ENCODE measurements around the gene SNAPIN. TPM values are rescaled to one million over a fixed set of nuclear protein-coding genes. Genes with fewer than 3 reads are reported as not detected.

SNAPIN gene
- total RNA-seq, 1 donor from 2014 or later = 56.4 TPM

DNA sequence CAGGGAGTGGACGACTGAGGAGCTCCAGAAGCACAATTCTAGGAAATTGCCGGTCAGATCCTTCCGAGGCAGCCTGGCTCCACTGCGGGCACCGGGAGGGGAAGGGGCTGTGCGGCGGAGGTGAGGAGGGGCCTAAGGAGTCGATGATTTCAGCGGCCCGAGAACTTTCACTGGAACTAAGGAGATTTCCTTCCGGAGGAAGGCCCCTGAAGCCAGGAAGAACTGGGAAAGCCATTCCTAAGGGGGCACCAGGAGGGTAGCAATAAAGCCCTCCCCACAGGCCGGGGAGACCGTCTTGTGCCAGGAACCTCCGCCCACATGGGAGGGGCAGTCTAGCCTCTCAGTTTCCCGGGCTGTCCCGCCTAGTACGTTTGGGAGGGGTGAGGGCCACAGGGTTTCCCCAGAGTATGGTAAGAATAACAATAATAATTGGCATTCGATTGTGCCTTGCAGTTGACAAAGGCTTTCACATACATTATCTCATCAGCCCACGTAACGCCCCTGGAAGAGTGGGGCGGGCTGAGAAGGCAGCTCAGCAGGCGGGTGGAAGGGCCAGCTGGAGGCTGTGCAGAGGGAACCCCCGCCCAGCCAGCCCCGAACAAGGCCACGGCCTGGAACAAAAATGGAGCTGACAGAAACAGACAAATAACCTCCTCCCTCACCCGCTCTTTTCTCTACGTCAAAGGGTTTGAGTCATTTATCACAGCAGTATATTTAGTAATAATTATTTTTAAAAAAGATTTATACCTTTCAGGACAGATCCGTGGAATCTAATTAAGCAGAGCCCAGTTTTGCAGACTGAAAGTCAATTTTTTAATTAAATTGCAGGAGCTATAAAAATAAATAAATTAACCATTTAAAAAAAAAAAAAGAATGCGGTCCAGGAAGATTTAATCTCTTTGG, 39.8 kb downstream of the SNAPIN start:
- H3K9ac ChIP-seq (ENCODE audit: low read depth in 1 of 3, low read length in 3 of 3) = peak overlapping the region; percentile 40 to 54 (median 51)
- H3K27ac ChIP-seq (ENCODE audit: low read depth, low read length) = peak overlapping the region; percentile 74
- H3K4me1 ChIP-seq (ENCODE audit: control insufficient read depth in 3 of 3, insufficient read depth in 3 of 3, low read length in 3 of 3) = peaks cover 6 to 11% (median 6%) of the 10 kb centered on the region in 3 donors
- H3K9me3 ChIP-seq (ENCODE audit: control insufficient read depth in 3 of 3, low read length in 3 of 3) = no peaks in the 10 kb centered on the region
- H3K36me3 ChIP-seq (ENCODE audit: control insufficient read depth in 3 of 3, insufficient read depth in 3 of 3, low read length in 3 of 3) = no peaks in the 10 kb centered on the region
- peak overlapping the region in 1 of 3 donors; percentile 3 for H3K4me3 ChIP-seq (ENCODE audit: low read length in 3 of 3)
- H3K27me3 ChIP-seq (ENCODE audit: control insufficient read depth in 3 of 3, insufficient read depth in 3 of 3, low read length in 3 of 3) = no peaks in the 10 kb centered on the region

DNA sequence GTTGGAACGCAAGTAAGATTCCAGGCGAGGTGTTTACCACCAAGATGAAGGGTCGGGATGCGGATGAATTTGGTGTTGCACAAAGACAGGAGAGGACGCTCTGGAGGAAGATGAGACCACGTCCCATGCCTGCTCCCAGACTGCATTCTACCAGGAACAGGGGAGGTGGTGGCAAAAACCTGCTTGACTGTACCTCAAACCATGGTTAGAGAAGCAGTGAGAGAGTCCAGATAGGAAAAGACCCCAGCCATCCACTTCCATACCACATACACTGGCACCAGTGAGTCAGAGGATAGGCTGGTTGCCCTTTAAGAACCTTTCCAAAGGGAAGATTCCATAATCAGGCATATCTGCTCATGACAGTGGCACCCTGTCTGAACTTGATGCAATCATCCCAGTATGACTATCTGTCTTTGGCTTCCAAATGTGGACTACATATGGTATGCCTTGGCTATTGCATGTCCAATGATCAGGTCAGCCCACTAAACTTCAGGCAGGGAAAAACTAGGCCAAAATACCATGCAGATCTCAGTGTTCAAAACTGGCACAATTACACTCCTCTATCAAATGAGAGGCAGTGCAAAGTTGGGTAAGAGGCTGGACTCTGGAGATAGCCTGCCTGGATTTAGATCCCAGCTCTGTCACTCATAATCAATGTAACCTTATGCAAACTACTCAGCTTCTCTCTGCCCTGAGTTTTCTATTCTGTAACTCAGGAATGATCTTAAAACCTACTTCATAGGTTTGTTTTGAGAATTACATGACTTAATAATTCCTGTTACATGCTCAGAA, 40.6 kb downstream of the SNAPIN start:
- Histone ChIP-seq H3K27me3 (ENCODE audit: control insufficient read depth in 3 of 3, insufficient read depth in 3 of 3, low read length in 3 of 3) (no peaks in the 10 kb centered on the region), H3K36me3 (ENCODE audit: control insufficient read depth in 3 of 3, insufficient read depth in 3 of 3, low read length in 3 of 3) (no peaks in the 10 kb centered on the region), H3K4me1 (ENCODE audit: control insufficient read depth in 3 of 3, insufficient read depth in 3 of 3, low read length in 3 of 3) (peaks cover 6 to 11% (median 6%) of the 10 kb centered on the region in 3 donors), H3K4me3 (ENCODE audit: low read length in 3 of 3) (no peak overlapping the region), H3K9ac (ENCODE audit: low read depth in 1 of 3, low read length in 3 of 3) (no peak overlapping the region), H3K9me3 (ENCODE audit: control insufficient read depth in 3 of 3, low read length in 3 of 3) (no peaks in the 10 kb centered on the region), H3K27ac (ENCODE audit: low read depth, low read length) (peak overlapping the region; percentile 59)

DNA sequence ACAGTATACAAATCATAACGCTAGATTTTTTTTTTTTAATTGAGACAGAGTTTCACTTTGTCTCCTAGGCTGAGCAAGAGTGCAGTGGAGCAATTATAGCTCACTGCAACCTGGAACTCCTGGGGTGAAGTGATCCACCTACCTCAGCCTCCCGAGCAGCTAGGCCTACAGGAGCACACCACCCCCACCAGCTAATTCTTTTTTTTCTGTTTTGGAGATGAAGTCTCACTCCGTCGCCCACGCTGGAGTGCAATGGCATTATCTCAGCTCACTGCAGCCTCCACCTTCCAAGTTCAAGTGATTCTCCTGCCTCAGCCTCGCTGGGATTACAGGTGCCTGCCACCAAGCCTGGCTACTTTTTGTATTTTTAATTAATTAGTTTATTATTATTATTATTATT, 41.3 kb downstream of the SNAPIN start:
- no peak overlapping the region for H3K27ac ChIP-seq (ENCODE audit: low read depth, low read length)
- H3K27me3 ChIP-seq (ENCODE audit: control insufficient read depth in 3 of 3, insufficient read depth in 3 of 3, low read length in 3 of 3) = no peaks in the 10 kb centered on the region
- peaks cover 6 to 11% (median 6%) of the 10 kb centered on the region in 3 donors for H3K4me1 ChIP-seq (ENCODE audit: control insufficient read depth in 3 of 3, insufficient read depth in 3 of 3, low read length in 3 of 3)
- no peaks in the 10 kb centered on the region for H3K9me3 ChIP-seq (ENCODE audit: control insufficient read depth in 3 of 3, low read length in 3 of 3)
- H3K36me3 ChIP-seq (ENCODE audit: control insufficient read depth in 3 of 3, insufficient read depth in 3 of 3, low read length in 3 of 3) = no peaks in the 10 kb centered on the region
- no peak overlapping the region for H3K9ac ChIP-seq (ENCODE audit: low read depth in 1 of 3, low read length in 3 of 3)
- H3K4me3 ChIP-seq (ENCODE audit: low read length in 3 of 3) = no peak overlapping the region

DNA sequence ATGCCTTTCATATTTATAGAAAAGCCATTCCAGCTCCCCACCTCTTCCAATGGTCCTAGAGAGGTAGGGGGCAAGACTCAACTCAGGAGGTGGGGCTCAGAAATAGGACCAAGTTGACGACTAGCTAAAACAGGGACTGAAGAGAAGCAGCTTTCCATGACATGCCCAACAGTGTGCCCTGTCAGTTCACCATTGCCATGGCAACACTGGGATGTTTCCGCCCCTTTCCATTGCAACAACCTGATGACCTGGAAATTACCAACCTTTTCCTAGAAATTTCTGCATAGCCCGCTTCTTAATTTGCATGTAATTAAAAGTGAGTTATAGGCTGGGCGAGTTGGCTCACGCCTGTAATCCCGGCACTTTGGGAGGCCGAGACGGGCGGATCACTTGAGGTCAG, 47.0 kb downstream of the SNAPIN start:
- no peaks in the 10 kb centered on the region for H3K9me3 ChIP-seq (ENCODE audit: control insufficient read depth in 3 of 3, low read length in 3 of 3)
- H3K36me3 ChIP-seq (ENCODE audit: control insufficient read depth in 3 of 3, insufficient read depth in 3 of 3, low read length in 3 of 3) = no peaks in the 10 kb centered on the region
- no peak overlapping the region for H3K27ac ChIP-seq (ENCODE audit: low read depth, low read length)
- H3K4me3 ChIP-seq (ENCODE audit: low read length in 3 of 3) = no peak overlapping the region
- H3K9ac ChIP-seq (ENCODE audit: low read depth in 1 of 3, low read length in 3 of 3) = no peak overlapping the region
- H3K4me1 ChIP-seq (ENCODE audit: control insufficient read depth in 3 of 3, insufficient read depth in 3 of 3, low read length in 3 of 3) = no peaks in the 10 kb centered on the region
- H3K27me3 ChIP-seq (ENCODE audit: control insufficient read depth in 3 of 3, insufficient read depth in 3 of 3, low read length in 3 of 3) = no peaks in the 10 kb centered on the region

DNA sequence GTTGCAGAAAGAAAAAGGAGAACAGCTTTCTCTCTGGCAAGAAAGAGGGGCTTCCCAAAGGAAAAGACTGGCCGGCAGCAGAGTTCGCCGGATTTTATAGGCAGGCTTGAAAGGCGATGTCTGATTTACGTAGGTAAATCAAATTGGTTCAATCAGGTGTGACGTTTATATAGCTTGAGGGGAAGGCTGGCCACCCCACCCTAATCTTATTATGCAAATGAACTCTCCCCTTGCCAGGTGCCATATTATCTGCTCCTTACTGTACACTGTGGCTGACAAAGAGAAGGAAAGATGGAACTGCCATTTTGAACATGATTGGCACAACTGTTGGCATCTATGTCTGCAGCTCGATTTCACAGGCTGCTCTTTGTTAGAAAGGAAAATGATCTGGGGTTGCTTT, 52.5 kb downstream of the SNAPIN start:
- Histone ChIP-seq H3K36me3 (ENCODE audit: control insufficient read depth in 3 of 3, insufficient read depth in 3 of 3, low read length in 3 of 3) (no peaks in the 10 kb centered on the region), H3K4me3 (ENCODE audit: low read length in 3 of 3) (no peak overlapping the region), H3K9me3 (ENCODE audit: control insufficient read depth in 3 of 3, low read length in 3 of 3) (no peaks in the 10 kb centered on the region), H3K27ac (ENCODE audit: low read depth, low read length) (no peak overlapping the region), H3K27me3 (ENCODE audit: control insufficient read depth in 3 of 3, insufficient read depth in 3 of 3, low read length in 3 of 3) (no peaks in the 10 kb centered on the region), H3K4me1 (ENCODE audit: control insufficient read depth in 3 of 3, insufficient read depth in 3 of 3, low read length in 3 of 3) (no peaks in the 10 kb centered on the region), H3K9ac (ENCODE audit: low read depth in 1 of 3, low read length in 3 of 3) (no peak overlapping the region)

Small RNA genes lying within 50 kb of the gene (small RNA-seq; reads per million reads assigned to genes)
- not detected for gene MIR8083
- not detected for gene RN7SL372P

Other genes starting within 250 kb of the SNAPIN start
- not detected for gene S100A7A, start 242.2 kb upstream of the SNAPIN start, total RNA-seq
- not detected for gene S100A7, start 198.1 kb upstream of the SNAPIN start, total RNA-seq
- 203 TPM for gene S100A6, start 122.7 kb upstream of the SNAPIN start, total RNA-seq
- not detected for gene S100A5, start 117.8 kb upstream of the SNAPIN start, total RNA-seq
- 165 TPM for gene S100A4, start 112.9 kb upstream of the SNAPIN start, total RNA-seq
- not detected for gene S100A3, start 109.4 kb upstream of the SNAPIN start, total RNA-seq
- gene S100A2, start 92.9 kb upstream of the SNAPIN start, total RNA-seq = not detected
- gene S100A16, start 45.6 kb upstream of the SNAPIN start, total RNA-seq = 36.0 TPM
- not detected for gene S100A14, start 42.4 kb upstream of the SNAPIN start, total RNA-seq
- 55.3 TPM for gene S100A13, start 31.2 kb upstream of the SNAPIN start, total RNA-seq
- gene S100A1, start 30.3 kb upstream of the SNAPIN start, total RNA-seq = 0.52 TPM
- 46.4 TPM for gene CHTOP, start 24.6 kb upstream of the SNAPIN start, total RNA-seq
- gene ILF2, start 12.3 kb downstream of the SNAPIN start, total RNA-seq = 148 TPM
- gene NPR1, start 20.0 kb downstream of the SNAPIN start, total RNA-seq = 11.5 TPM
- 24.0 TPM for gene INTS3, start 69.3 kb downstream of the SNAPIN start, total RNA-seq
- 16.7 TPM for gene SLC27A3, start 116.7 kb downstream of the SNAPIN start, total RNA-seq